OCI-LY7 (cell line): Measurements from ENCODE around the gene PQBP1. TPM values are rescaled to one million over a fixed set of nuclear protein-coding genes. Genes with fewer than 3 reads are reported as not detected.

ENCODE experiments used
- BruUV-seq: library from RNA; stranded (reverse); fragments of 400-500 nt; replicated peaks from 2 replicates; lab custom pipeline; 2021; lab: Mats Ljungman, UMichigan
- CTCF ChIA-PET: fragments of 300-600 bp; sonication (Branson Sonifier 250); formaldehyde crosslinking; loops from one replicate; lab custom pipeline; 2022; ENCODE audit warnings: antibody characterized with exemption; ENCODE audit not compliant: unreplicated experiment; lab: Charles Lee
- POLR2A ChIA-PET: fragments of 300-600 bp; sonication (Branson Sonifier 250); formaldehyde crosslinking; loops from one replicate; lab custom pipeline; 2022; ENCODE audit warnings: antibody characterized with exemption; lab: Charles Lee
- DNase-seq: peaks from one replicate; pipeline ENCODE4 v3.0.0-alpha.2; 2015; ENCODE audit warnings: low spot score
- H2AFZ ChIP-seq: fragments of 200-600 bp; sonication (generic), shearing (Covaris generic); 2 replicates; pipeline ENCODE4 v1.6.1; 2014; ENCODE audit warnings: mild to moderate bottlenecking, antibody characterized with exemption, low read length, moderate library complexity
- H3K27ac ChIP-seq: fragments of 200-600 bp; sonication (generic); 2 replicates; pipeline ENCODE4 v1.5.1; 2014; ENCODE audit warnings: mixed run types, low read depth, mild to moderate bottlenecking, moderate library complexity, low read length, inconsistent platforms; ENCODE audit not compliant: poor library complexity, severe bottlenecking
- H3K36me3 ChIP-seq: fragments of 200-600 bp; sonication (generic); 2 replicates; pipeline ENCODE4 v1.6.1; 2014; ENCODE audit warnings: mild to moderate bottlenecking, antibody characterized with exemption, low read length, moderate library complexity, mixed read lengths; ENCODE audit not compliant: insufficient read depth
- H3K4me1 ChIP-seq: fragments of 200-600 bp; sonication (generic); 2 replicates; pipeline ENCODE4 v1.5.1; 2014; ENCODE audit warnings: mild to moderate bottlenecking, low read length; ENCODE audit not compliant: insufficient read depth, poor library complexity, severe bottlenecking
- H3K4me2 ChIP-seq: fragments of 200-600 bp; sonication (generic); 2 replicates; pipeline ENCODE4 v1.6.1; 2014; ENCODE audit warnings: mild to moderate bottlenecking, low read length
- H3K4me3 ChIP-seq: fragments of 200-600 bp; sonication (generic); 2 replicates; pipeline ENCODE4 v1.5.1; 2014; ENCODE audit warnings: mild to moderate bottlenecking, low read depth, low read length; ENCODE audit not compliant: poor library complexity, severe bottlenecking
- H3K79me2 ChIP-seq: fragments of 200-600 bp; sonication (generic); 2 replicates; pipeline ENCODE4 v1.6.1; 2016; ENCODE audit warnings: low read depth, mild to moderate bottlenecking, low read length, moderate library complexity, mixed read lengths; ENCODE audit not compliant: insufficient read depth
- H3K9me2 ChIP-seq: fragments of 200-600 bp; sonication (generic); 2 replicates; pipeline ENCODE4 v1.6.1; 2016; ENCODE audit warnings: mild to moderate bottlenecking, low read length, mixed read lengths; ENCODE audit not compliant: insufficient read depth
- H3K9me3 ChIP-seq: fragments of 200-600 bp; sonication (generic); 2 replicates; pipeline ENCODE4 v1.6.1; 2014; ENCODE audit warnings: mild to moderate bottlenecking, mixed run types, low read length, mixed read lengths
- H4K20me1 ChIP-seq: fragments of 200-600 bp; sonication (generic); 2 replicates; pipeline ENCODE4 v1.6.1; 2014; ENCODE audit warnings: mild to moderate bottlenecking, antibody characterized with exemption, low read length, moderate library complexity, mixed read lengths; ENCODE audit not compliant: insufficient read depth
- EZH2phosphoT487 ChIP-seq: fragments of 200-600 bp; sonication (generic); IDR thresholded peaks from 2 replicates; pipeline ENCODE4 v1.6.1; 2018; ENCODE audit warnings: low read depth, borderline replicate concordance, mild to moderate bottlenecking, mixed run types, antibody characterized with exemption, low read length, moderate library complexity, mixed read lengths
- intact Hi-C: fragments of 100-400 bp; cut with micrococcal nuclease; formaldehyde crosslinking; loops from one replicate; pipeline ENCODE4 v1.10.0; 2022; ENCODE audit not compliant: unreplicated experiment
- total RNA-seq, 2 experiments: library from RNA; depleted of rRNA in 1 of 2; stranded (reverse); fragments of >200 nt in 1 of 2; shearing (Covaris generic) in 1 of 2; gene quantifications; 2 replicates each; pipeline ENCODE4 v1.2.3, GENCODE V29; 2014 to 2022
- TF ChIP-seq, protein P1 (sequence below): fragments of 200-600 bp; sonication (generic); conservative IDR thresholded peaks from 2 replicates; pipeline ENCODE4 v1.5.1; 2014; ENCODE audit warnings: mild to moderate bottlenecking, antibody characterized with exemption, low read length, moderate library complexity, mixed read lengths

Gene PQBP1
- total RNA-seq, 2 experiments from 2014 or later: 72.7 to 93.0 TPM

DNA sequence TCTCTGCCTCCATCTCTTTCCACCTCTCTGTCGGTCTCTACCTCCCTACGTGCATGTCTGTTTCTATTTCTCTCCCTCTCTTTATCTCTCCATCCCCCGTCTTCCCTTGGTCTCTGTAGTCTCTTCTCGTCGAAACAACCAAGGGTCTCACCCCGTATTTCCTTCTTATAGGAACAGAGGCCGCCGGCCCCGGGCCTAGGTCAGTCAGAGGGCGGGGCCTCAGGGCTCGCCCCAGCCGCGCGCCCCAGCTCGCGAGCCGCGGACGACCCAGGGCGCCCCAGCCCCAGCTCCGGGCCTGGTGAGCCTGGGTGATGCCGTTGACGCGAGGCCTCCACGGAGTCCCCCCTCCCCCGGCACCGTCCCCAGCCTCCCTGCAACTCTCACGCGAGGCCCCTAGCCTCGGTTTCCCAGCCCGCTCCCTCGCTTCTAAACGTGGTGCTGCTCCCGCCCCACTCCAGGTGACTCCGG lies 6.8 kb upstream of the PQBP1 start:
- Histone ChIP-seq H3K4me3 (peak overlapping the region; percentile 52), H3K79me2 (peaks cover 9% of the 10 kb centered on the region), H3K4me1 (peaks cover 17% of the 10 kb centered on the region), H3K9me3 (no peaks in the 10 kb centered on the region), H4K20me1 (no peaks in the 10 kb centered on the region), H2AFZ (peak overlapping the region; percentile 41; the same call in 1 of the 2 replicates), H3K9me2 (no peaks in the 10 kb centered on the region), H3K4me2 (peak overlapping the region; percentile 58), H3K27ac (no peak overlapping the region), H3K36me3 (peaks cover 15% of the 10 kb centered on the region; the same call in 1 of the 2 replicates)
- ChIA-PET CTCF (interaction anchor here (0.6 kb wide), 1 partner anchor 11 kb away, joined by 4 read pairs; no protein-coding TSS in a partner anchor), POLR2A (interaction anchor here (0.8 kb wide), 1 partner anchor 55 kb away, joined by 3 read pairs; no protein-coding TSS in a partner anchor)
- no peak for DNase-seq
- BruUV-seq: no TSS peak
- TF ChIP-seq, protein P1, sequence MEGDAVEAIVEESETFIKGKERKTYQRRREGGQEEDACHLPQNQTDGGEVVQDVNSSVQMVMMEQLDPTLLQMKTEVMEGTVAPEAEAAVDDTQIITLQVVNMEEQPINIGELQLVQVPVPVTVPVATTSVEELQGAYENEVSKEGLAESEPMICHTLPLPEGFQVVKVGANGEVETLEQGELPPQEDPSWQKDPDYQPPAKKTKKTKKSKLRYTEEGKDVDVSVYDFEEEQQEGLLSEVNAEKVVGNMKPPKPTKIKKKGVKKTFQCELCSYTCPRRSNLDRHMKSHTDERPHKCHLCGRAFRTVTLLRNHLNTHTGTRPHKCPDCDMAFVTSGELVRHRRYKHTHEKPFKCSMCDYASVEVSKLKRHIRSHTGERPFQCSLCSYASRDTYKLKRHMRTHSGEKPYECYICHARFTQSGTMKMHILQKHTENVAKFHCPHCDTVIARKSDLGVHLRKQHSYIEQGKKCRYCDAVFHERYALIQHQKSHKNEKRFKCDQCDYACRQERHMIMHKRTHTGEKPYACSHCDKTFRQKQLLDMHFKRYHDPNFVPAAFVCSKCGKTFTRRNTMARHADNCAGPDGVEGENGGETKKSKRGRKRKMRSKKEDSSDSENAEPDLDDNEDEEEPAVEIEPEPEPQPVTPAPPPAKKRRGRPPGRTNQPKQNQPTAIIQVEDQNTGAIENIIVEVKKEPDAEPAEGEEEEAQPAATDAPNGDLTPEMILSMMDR: no peak
- no peak for TF ChIP-seq EZH2phosphoT487
- intact Hi-C loops: loop anchor here (5.0 to 10.0 kb wide), 2 partner anchors 86 to 244 kb away; partner anchors contain the start of gene HDAC6

DNA sequence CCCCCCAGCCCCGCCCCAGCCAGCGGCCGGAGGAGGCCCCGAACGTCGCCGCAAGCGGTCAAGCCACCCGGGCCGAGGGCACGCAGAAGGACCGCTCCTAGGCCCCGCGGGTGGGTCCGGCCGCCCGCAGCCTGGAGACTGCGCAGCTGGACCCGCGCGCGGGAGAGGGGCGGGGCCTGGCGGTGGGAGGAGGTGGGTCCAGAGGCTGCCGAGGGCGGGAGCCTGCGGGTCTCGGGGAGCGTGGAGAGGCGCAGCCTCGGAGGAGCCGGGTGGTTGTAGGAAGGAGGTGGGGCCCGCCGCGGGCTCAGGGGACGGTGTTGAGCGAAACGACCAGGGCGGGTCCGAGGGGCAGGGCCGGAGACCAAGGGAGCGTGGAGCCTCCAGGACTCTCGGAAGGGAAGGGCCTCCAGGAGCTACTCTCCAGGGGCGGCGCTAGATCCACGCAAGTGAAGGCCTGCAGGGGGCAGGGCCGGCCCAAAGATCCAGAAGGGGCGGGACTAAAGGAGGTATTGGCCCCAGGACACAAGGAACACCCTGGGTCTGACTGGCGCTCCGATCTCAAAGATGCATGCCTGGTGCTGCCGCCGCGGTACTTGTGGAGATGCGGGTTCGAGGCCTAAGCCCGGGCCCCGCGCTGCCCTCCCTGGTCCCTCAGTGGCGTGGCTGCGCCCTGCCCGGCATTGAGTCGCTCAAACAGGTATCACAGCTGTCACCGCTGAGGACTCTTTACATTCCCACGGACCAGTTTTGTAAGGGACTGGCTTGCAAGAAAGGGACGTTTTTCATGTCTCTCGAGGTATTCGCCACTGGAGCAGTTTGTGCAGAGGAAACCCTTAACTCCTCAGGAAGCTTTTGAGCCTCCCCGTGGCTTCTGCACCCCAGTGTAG lies 6.1 kb upstream of the PQBP1 start:
- no peak overlapping the region for H3K27ac ChIP-seq
- H3K9me3 ChIP-seq: no peaks in the 10 kb centered on the region
- peak; percentile 67 for DNase-seq

More for the DNA sequence above, 6.1 kb upstream of the PQBP1 start:
- TF ChIP-seq EZH2phosphoT487: no peak
- TF ChIP-seq, protein P1: peak; percentile 66
- Histone ChIP-seq H4K20me1 (peaks cover 4% of the 10 kb centered on the region; the same call in 1 of the 2 replicates), H2AFZ (no peak overlapping the region; the same call in 1 of the 2 replicates), H3K79me2 (peaks cover 16% of the 10 kb centered on the region), H3K9me2 (no peaks in the 10 kb centered on the region), H3K4me1 (peaks cover 23% of the 10 kb centered on the region), H3K4me2 (peak overlapping the region; percentile 58), H3K4me3 (peak overlapping the region; percentile 52), H3K36me3 (peaks cover 15% of the 10 kb centered on the region; the same call in 1 of the 2 replicates)
- no TSS peak for BruUV-seq
- ChIA-PET POLR2A (no interaction called here), CTCF (interaction anchor here (0.6 kb wide), 1 partner anchor 10 kb away, joined by 4 read pairs; no protein-coding TSS in a partner anchor)
- intact Hi-C loops: loop anchor here (5.0 to 10.0 kb wide), 2 partner anchors 87 to 244 kb away; partner anchors contain the start of gene HDAC6
